Transverse colon (tissue), 3 donors: ENCODE results near the gene PLEKHM2.

Source experiments
- CTCF ChIP-seq, 5 experiments: fragments of 200-600 bp in 3 of 5; fragments of 450-650 bp in 2 of 5; sonication (generic) in 3 of 5; IDR thresholded peaks; 1 replicate in 2 of 5; 2 replicates in 3 of 5; pipeline ENCODE4 v1.5.1; 2016 to 2017; ENCODE audit warnings: antibody characterized with exemption in 5 of 5, inconsistent platforms in 3 of 5, mild to moderate bottlenecking in 2 of 5, moderate library complexity in 1 of 5
- EP300 ChIP-seq: sonication (generic); formaldehyde crosslinking; IDR thresholded peaks from one replicate; pipeline ENCODE4 v1.6.1; 2017; ENCODE audit warnings: antibody characterized with exemption, low read depth

- TF ChIP-seq CTCF (IDR thresholded peaks at IDR 0.05) = no peak
- no peak for TF ChIP-seq EP300
These were observed 33.7 kb upstream of the PLEKHM2 start for GRCh38 chr1:15650433-15650832.
